Bronchial epithelial cell (primary cell): Measurements from ENCODE around the gene MTHFR. TPM values are rescaled to one million over a fixed set of nuclear protein-coding genes. Genes with fewer than 3 reads are reported as not detected.

ENCODE experiments used
- DNase-seq: peaks from one replicate; pipeline ENCODE4 v3.0.0-alpha.2; 2010; ENCODE audit warnings: low read depth
- FAIRE-seq: peaks from 2 replicates; lab custom pipeline; 2011; peaks lifted over from hg19 to GRCh38; lab: Jason Lieb, UNC
- H3K27me3 ChIP-seq: 2 replicates; pipeline ENCODE4 v1.5.1; 2011; ENCODE audit warnings: low read length; ENCODE audit not compliant: control insufficient read depth, insufficient read depth
- H3K36me3 ChIP-seq: 2 replicates; pipeline ENCODE4 v1.5.1; 2011; ENCODE audit warnings: low read length; ENCODE audit not compliant: control insufficient read depth, insufficient read depth
- H3K4me3 ChIP-seq: 2 replicates; pipeline ENCODE4 v1.5.1; 2011; ENCODE audit warnings: mild to moderate bottlenecking, low read depth, low read length, control low read depth
- total RNA-seq: library from RNA; depleted of rRNA; stranded (reverse); fragments of >200 nt; gene quantifications from 2 replicates; pipeline ENCODE4 v1.2.1, GENCODE V29; 2014
- TF ChIP-seq, protein P1 (sequence below): IDR thresholded peaks from 2 replicates; pipeline ENCODE4 v1.5.1; 2011; ENCODE audit warnings: mild to moderate bottlenecking, moderate library complexity, low read length, control low read depth, inconsistent platforms; ENCODE audit not compliant: insufficient read depth, severe bottlenecking

The MTHFR gene
- total RNA-seq, 1 donor from 2014 or later = 16.3 TPM

DNA sequence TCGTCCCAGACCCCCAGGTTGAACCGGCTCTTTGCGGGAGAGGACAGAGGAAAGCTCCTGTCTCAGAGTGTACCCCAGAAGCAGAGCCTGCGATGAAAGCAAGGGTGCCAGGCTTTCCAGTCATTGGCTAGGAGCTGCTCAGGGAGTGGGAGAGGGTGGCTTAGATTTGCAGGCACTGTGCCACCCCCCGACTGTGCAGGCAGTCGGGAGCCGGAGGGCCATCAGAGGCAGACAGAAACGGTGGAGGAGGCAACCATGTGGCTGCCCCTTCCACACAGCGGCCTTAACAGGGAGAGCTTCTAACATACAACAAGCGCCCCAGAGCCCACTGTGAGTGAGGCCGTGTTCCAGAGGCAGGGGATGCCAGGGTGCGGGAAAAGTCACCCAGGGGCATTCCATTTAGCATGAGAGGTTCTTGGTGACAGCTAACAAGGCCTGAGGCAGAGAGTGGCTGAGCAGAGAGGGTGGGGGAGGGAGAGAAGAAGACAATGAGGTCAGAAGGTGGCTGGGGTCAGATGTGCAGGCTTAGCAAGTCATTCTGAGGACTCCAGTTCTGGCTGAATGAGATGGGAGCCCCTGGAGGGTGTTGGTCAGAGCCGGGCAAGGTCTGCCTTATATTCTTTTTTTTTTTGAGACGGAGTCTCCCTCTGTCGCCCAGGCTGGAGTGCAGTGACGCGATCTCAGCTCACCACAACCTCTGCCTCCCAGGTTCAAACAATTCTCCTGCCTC lies 53.2 kb downstream of the MTHFR start:
- DNase-seq = no peak
- Histone ChIP-seq H3K36me3 (peaks cover 17% of the 10 kb centered on the region), H3K27me3 (no peaks in the 10 kb centered on the region), H3K4me3 (no peak overlapping the region)
- TF ChIP-seq, protein P1, sequence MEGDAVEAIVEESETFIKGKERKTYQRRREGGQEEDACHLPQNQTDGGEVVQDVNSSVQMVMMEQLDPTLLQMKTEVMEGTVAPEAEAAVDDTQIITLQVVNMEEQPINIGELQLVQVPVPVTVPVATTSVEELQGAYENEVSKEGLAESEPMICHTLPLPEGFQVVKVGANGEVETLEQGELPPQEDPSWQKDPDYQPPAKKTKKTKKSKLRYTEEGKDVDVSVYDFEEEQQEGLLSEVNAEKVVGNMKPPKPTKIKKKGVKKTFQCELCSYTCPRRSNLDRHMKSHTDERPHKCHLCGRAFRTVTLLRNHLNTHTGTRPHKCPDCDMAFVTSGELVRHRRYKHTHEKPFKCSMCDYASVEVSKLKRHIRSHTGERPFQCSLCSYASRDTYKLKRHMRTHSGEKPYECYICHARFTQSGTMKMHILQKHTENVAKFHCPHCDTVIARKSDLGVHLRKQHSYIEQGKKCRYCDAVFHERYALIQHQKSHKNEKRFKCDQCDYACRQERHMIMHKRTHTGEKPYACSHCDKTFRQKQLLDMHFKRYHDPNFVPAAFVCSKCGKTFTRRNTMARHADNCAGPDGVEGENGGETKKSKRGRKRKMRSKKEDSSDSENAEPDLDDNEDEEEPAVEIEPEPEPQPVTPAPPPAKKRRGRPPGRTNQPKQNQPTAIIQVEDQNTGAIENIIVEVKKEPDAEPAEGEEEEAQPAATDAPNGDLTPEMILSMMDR = no peak
- FAIRE-seq = no peak

- DNase-seq = no peak
- FAIRE-seq = no peak
- Histone ChIP-seq H3K36me3 (peaks cover 25% of the 10 kb centered on the region), H3K4me3 (no peak overlapping the region), H3K27me3 (no peaks in the 10 kb centered on the region)
- TF ChIP-seq, protein P1 = no peak
Measured at GRCh38 chr1:11751087-11751486, 54.7 kb downstream of the MTHFR start.

DNA sequence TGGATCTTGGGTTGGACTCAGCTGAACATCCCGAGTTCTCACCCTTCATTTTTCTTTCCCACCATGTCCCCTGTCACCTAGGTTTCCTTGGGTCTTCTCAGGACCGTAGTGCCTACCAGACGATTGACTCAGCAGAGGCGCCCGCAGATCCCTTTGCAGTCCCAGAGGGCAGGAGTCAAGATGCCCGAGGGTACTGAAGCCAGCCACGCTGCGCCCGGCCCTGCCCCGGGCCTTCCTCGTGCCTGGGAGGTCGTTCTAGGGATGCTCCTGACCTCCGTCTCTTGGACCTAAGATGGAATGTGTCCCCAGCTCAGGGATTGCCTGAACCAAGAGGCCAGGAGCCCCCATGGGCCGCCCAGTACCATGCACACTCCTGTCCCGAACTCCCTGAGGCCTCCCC lies 55.8 kb downstream of the MTHFR start:
- Histone ChIP-seq H3K36me3 (peaks cover 27% of the 10 kb centered on the region), H3K27me3 (no peaks in the 10 kb centered on the region), H3K4me3 (no peak overlapping the region)
- no peak for DNase-seq
- no peak for FAIRE-seq
- TF ChIP-seq, protein P1 = no peak

DNA sequence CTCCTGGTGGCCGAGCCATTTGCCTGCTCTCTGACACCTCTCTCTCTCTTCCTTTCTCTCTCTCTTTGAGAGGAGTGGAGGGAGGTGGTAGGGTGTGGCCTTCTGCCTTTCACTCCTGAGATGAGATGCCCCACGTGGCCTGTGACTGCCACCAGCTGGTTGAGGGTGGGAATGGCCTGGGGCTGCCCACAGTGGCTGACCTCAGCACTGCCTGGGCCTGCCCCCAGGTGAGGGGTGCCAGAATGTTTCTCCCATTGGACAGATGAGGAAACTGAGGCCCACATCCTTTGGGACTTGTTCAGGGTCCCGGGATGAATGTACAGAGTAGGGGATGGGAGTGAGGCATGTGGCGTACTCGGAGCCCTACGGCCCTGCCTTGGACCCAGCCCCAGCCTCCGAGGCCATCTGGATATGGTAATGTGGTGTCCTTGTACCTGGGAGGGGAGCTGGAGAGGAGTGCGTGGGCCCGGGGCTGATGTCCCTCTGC lies 56.5 kb downstream of the MTHFR start:
- peak; percentile 31 for DNase-seq
- no peak for FAIRE-seq
- H3K4me3 ChIP-seq = no peak overlapping the region
- H3K27me3 ChIP-seq = no peaks in the 10 kb centered on the region
- TF ChIP-seq, protein P1 = peak; percentile 57
- peaks cover 27% of the 10 kb centered on the region for H3K36me3 ChIP-seq

GRCh38 chr1:11748294-11749202 lies 57.2 kb downstream of the MTHFR start:
- Histone ChIP-seq H3K4me3 (no peak overlapping the region), H3K36me3 (peaks cover 27% of the 10 kb centered on the region), H3K27me3 (no peaks in the 10 kb centered on the region)
- FAIRE-seq = no peak
- TF ChIP-seq, protein P1 = no peak
- no peak for DNase-seq
